Loucy (cell line): ENCODE data around the gene DNAJB6.

Experiments used
- EZH2phosphoT487 ChIP-seq: fragments of 200-600 bp; IDR thresholded peaks from 2 replicates; pipeline ENCODE4 v1.6.1; 2018; ENCODE audit warnings: antibody characterized with exemption, mild to moderate bottlenecking, moderate library complexity, borderline replicate concordance
- TF ChIP-seq, protein P1 (sequence below): fragments of 200-600 bp; sonication (generic); conservative IDR thresholded peaks from 2 replicates; pipeline ENCODE4 v1.5.1; 2014; ENCODE audit warnings: mild to moderate bottlenecking, antibody characterized with exemption, low read length

DNA sequence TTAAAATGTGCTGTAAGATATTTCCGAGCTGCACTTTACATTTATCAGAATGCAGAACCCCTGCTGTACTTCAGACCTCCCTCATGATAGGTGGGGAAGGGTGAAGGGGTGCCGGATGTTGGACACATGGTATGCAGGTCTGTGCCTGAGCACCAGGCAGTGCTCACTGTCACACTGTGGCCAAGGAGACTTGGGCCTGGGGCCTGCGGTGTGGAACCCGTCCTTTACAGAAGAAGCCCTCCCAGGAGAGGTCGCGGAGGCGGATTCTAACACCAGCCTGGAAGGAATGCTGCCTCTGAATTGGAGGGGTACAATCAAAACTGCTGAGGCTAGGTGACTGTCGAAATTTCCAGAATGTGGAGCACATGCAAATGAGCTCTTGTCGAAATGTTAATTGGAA is 34.5 kb downstream of the DNAJB6 start:
- TF ChIP-seq, protein P1, sequence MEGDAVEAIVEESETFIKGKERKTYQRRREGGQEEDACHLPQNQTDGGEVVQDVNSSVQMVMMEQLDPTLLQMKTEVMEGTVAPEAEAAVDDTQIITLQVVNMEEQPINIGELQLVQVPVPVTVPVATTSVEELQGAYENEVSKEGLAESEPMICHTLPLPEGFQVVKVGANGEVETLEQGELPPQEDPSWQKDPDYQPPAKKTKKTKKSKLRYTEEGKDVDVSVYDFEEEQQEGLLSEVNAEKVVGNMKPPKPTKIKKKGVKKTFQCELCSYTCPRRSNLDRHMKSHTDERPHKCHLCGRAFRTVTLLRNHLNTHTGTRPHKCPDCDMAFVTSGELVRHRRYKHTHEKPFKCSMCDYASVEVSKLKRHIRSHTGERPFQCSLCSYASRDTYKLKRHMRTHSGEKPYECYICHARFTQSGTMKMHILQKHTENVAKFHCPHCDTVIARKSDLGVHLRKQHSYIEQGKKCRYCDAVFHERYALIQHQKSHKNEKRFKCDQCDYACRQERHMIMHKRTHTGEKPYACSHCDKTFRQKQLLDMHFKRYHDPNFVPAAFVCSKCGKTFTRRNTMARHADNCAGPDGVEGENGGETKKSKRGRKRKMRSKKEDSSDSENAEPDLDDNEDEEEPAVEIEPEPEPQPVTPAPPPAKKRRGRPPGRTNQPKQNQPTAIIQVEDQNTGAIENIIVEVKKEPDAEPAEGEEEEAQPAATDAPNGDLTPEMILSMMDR = no peak
- TF ChIP-seq EZH2phosphoT487 = no peak
